Sciatic nerve (tissue), 2 donors: ENCODE data around the gene PLIN3. TPM values are rescaled to one million over a fixed set of nuclear protein-coding genes. Genes with fewer than 3 reads are reported as not detected.
A peak's percentile ranks its signal among the peaks of the same experiment; 100 is the strongest.
"Not testable (repeated sequence)": the region's sequence is repeated elsewhere in the genome, so short reads cannot be mapped to it uniquely, and the experiment has no call there.

ENCODE experiments used
- ATAC-seq: fragments of 200-7000 bp; cut with Tn5 transposase; one replicate; pipeline ENCODE4 v1.9.1; 2020; ENCODE audit warnings: mild to moderate bottlenecking, moderate library complexity
- DNase-seq: peaks from one replicate; pipeline ENCODE4 v3.0.0-alpha.2; 2020; ENCODE audit warnings: low spot score
- intact Hi-C: fragments of 100-400 bp; cut with DNase I; formaldehyde crosslinking; loops from one replicate; pipeline ENCODE4 v1.14.2; 2022
- total RNA-seq: library from RNA; stranded (reverse); fragmentation: NEBNext Ultra II Directional; extraction: Animal tissue kit (Norgen Biotek cat#: 25700); gene quantifications from one replicate; pipeline ENCODE4 v1.2.1, GENCODE V29; 2021
- donor health status: DM: no; HTN: no; CAD: no.
- donor health status: DM: no; HTN: no; CAD: no.

Gene PLIN3
- total RNA-seq, 1 donor from 2014 or later, result 32.1 TPM

GRCh38 chr19:4822354-4822753 lies 45.1 kb downstream of the PLIN3 start:
- intact Hi-C loops, ATAC-seq, DNase-seq: not testable (repeated sequence)

GRCh38 chr19:4821265-4821664 lies 46.2 kb downstream of the PLIN3 start:
- ATAC-seq (no peak), DNase-seq (no peak)
- intact Hi-C loops, result no loop called here

- intact Hi-C loops, result loop anchor here (10.0 kb wide), 1 partner anchor 97 kb away; no protein-coding TSS in a partner anchor
- DNase-seq, result no peak
- no peak for ATAC-seq
Observed at GRCh38 chr19:4817467-4818277, 49.8 kb downstream of the PLIN3 start.

- no peak for ATAC-seq
- intact Hi-C loops, result loop anchor here (10.0 kb wide), 1 partner anchor 98 kb away; no protein-coding TSS in a partner anchor
- DNase-seq, result no peak
Observed at GRCh38 chr19:4816950-4817278, 50.6 kb downstream of the PLIN3 start.

- intact Hi-C loops, result loop anchor here (10.0 kb wide), 1 partner anchor 98 kb away; no protein-coding TSS in a partner anchor
- DNase-seq (no peak), ATAC-seq (peak; percentile 28)
Observed at GRCh38 chr19:4816202-4816949, 51.1 kb downstream of the PLIN3 start.

- ATAC-seq (peak; percentile 98), DNase-seq (peak; percentile 92)
- intact Hi-C loops, result loop anchor here (10.0 kb wide), 1 partner anchor 99 kb away; no protein-coding TSS in a partner anchor
Observed at GRCh38 chr19:4815426-4816201, 51.9 kb downstream of the PLIN3 start.

GRCh38 chr19:4814625-4815425 lies 52.6 kb downstream of the PLIN3 start:
- intact Hi-C loops, result loop anchor here (10.0 kb wide), 1 partner anchor 100 kb away; no protein-coding TSS in a partner anchor
- DNase-seq (no peak), ATAC-seq (no peak)

- ATAC-seq (peak; percentile 37), DNase-seq (peak; percentile 91)
- intact Hi-C loops, result loop anchor here (10.0 kb wide), 1 partner anchor 103 kb away; no protein-coding TSS in a partner anchor
Observed at GRCh38 chr19:4811328-4812131, 55.9 kb downstream of the PLIN3 start.

GRCh38 chr19:4807188-4807587 lies 60.3 kb downstream of the PLIN3 start:
- intact Hi-C loops, result no loop called here
- ATAC-seq (peak; percentile 69), DNase-seq (peak; percentile 68)

- DNase-seq, result no peak
- no peak for ATAC-seq
- intact Hi-C loops, result no loop called here
Observed at GRCh38 chr19:4806384-4806783, 61.1 kb downstream of the PLIN3 start.

- DNase-seq, ATAC-seq, intact Hi-C loops: not testable (repeated sequence)
Observed at GRCh38 chr19:4805140-4805539, 62.3 kb downstream of the PLIN3 start.

- ATAC-seq (peak; percentile 43), DNase-seq (peak; percentile 73)
- intact Hi-C loops, result no loop called here
Observed at GRCh38 chr19:4803736-4804695, 63.5 kb downstream of the PLIN3 start.

- intact Hi-C loops, result no loop called here
- no peak for DNase-seq
- no peak for ATAC-seq
Observed at GRCh38 chr19:4802711-4803110, 64.8 kb downstream of the PLIN3 start.

- intact Hi-C loops, result no loop called here
- DNase-seq (no peak), ATAC-seq (no peak)
Observed at GRCh38 chr19:4801085-4801619, 66.3 kb downstream of the PLIN3 start.

GRCh38 chr19:4800591-4801081 lies 66.8 kb downstream of the PLIN3 start:
- no peak for ATAC-seq
- intact Hi-C loops, result no loop called here
- no peak for DNase-seq

GRCh38 chr19:4795400-4795799 lies 72.1 kb downstream of the PLIN3 start:
- intact Hi-C loops, result loop anchor here (10.0 kb wide), 1 partner anchor 61 kb away; no protein-coding TSS in a partner anchor
- DNase-seq (no peak), ATAC-seq (no peak)
